ENCODE data around the gene SPEG. TPM values are rescaled to one million over a fixed set of nuclear protein-coding genes. Genes with fewer than 3 reads are reported as not detected.

Gene SPEG
- total and polyA plus RNA-seq, 2 experiments from 2014 or later: 12.6 to 32.4 TPM

DNA sequence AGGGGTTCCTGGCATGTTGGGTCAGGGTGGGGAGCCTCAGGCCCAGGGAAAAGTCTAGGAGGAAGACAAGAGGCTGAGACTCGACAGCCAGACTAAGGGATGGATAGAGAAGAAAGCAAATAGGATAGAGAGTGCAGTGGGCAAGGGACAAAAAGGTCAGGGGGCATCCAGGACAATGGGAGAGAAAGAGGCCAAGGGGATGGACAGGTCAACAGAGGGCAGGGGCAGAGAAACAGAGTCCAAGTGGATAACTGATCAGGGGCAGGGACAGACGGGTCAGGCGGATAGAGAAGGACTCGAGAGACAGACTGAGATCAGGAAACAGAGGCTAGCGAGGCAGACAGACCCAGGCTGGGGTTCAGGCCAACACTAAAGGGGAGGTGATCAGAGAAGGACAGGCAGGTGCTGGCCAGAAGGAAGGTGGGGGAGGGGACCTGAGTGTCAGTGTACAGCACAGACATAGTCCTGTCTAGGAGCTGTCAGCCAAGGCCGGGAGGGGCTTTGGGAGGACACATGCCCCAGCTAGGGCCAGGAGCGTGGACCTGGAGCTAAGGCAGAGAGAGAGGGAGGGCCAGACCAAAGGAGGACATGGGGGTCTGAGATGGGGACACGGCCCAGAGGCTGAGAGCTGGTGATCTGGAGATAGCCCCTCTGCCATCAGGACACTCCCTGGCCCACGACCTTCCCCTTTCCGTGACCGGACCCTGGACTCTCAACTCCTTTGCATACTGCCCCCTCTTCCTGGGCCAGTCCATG is 91.9 kb downstream of the SPEG start (continued):
- no peak for TF ChIP-seq ZNF462 (CRISPR knock-in tag; IDR thresholded peaks at IDR 0.05)

GRCh38 chr2:219527076-219527394 is 92.4 kb downstream of the SPEG start:
- no peaks in the 10 kb centered on the region; the same call in 1 of the 2 replicates for H3K36me3 ChIP-seq (ENCODE audit: insufficient read depth)
- H3K27ac Mint-ChIP-seq: no peak overlapping the region
- TF ChIP-seq CTCF (conservative IDR thresholded peaks at IDR 0.05; ENCODE audit: low read depth in 2 of 2) (no peak), EZH2phosphoT487 (IDR thresholded peaks at IDR 0.05; ENCODE audit: unreplicated experiment) (no peak), JUNB (IDR thresholded peaks at IDR 0.05; ENCODE audit: unreplicated experiment) (no peak), POLR2AphosphoS5 (IDR thresholded peaks at IDR 0.05; ENCODE audit: low read depth) (no peak), ZNF462 (CRISPR knock-in tag; IDR thresholded peaks at IDR 0.05) (no peak), CREB1 (CRISPR knock-in tag; IDR thresholded peaks at IDR 0.05; ENCODE audit: low read depth) (no peak), EZH2 (IDR thresholded peaks at IDR 0.05; ENCODE audit: low read depth, unreplicated experiment) (no peak)

More at GRCh38 chr2:219527076-219527394, 92.4 kb downstream of the SPEG start:
- no peaks in the 10 kb centered on the region for H3K79me2 ChIP-seq (replicated peaks; ENCODE audit: insufficient read depth)
- no peaks in the 10 kb centered on the region for H3K9me3 Mint-ChIP-seq
- no peak for ATAC-seq
- no peak overlapping the region for H3K4me3 Mint-ChIP-seq
- no peaks in the 10 kb centered on the region for H4K20me1 ChIP-seq (replicated peaks; ENCODE audit: insufficient read depth)
- DNase-seq (ENCODE audit: low spot score): no peak
- no peak overlapping the region for H3K4me2 ChIP-seq
- no peaks in the 10 kb centered on the region; the same call in 2 of the 3 replicates for H3K36me3 Mint-ChIP-seq (ENCODE audit: low read depth)
- H3K27ac ChIP-seq (ENCODE audit: low read depth): no peak overlapping the region
- peaks cover 39% of the 10 kb centered on the region for H3K27me3 ChIP-seq (ENCODE audit: insufficient read depth)
- H3K4me1 ChIP-seq (ENCODE audit: insufficient read depth): peaks cover 20% of the 10 kb centered on the region
- no peaks in the 10 kb centered on the region for H3K9me2 ChIP-seq (ENCODE audit: insufficient read depth)
- peaks cover 17% of the 10 kb centered on the region for H3F3A ChIP-seq (replicated peaks; ENCODE audit: low read depth)
- peaks cover 47% of the 10 kb centered on the region for H3K4me1 Mint-ChIP-seq
- no peak overlapping the region for H2AFZ ChIP-seq
- no peak overlapping the region for H3K4me3 ChIP-seq
- peaks cover 42% of the 10 kb centered on the region for H3K27me3 Mint-ChIP-seq (ENCODE audit: insufficient read depth, low read depth, poor library complexity)

Measured in GM23338 (cell line).